NCI-H446 (cell line): ENCODE measurements around the gene VNN1.
"Not testable (repeated sequence)": the region's sequence is repeated elsewhere in the genome, so short reads cannot be mapped to it uniquely, and the experiment has no call there.

Experiments
- DNase-seq, 2 experiments: peaks; one replicate each; lab custom pipeline; 2025; lab: John Stamatoyannopoulos, UW

Gene VNN1

GRCh38 chr6:132669690-132670291, 44.1 kb downstream of the VNN1 start:
- DNase-seq: peak; percentile 0 to 41

DNA sequence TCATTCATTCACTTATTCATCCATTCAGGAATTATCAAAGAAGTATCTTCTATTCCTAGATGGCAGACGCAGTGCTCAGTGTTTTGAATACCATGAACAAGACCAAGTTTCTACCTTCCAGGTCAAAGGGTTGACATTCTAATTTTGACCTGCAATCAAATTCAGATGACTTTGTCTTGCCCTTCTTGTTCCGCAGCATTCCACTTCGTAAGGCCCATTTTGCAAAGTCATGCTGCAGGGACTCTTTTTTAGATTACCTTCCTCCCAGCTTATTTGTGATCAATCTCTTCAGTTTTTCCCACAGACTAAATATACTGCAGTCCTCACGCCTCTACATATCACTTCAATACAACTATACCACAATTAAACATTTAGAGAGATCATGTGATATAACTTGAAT, 47.7 kb downstream of the VNN1 start:
- DNase-seq: no peak

DNA sequence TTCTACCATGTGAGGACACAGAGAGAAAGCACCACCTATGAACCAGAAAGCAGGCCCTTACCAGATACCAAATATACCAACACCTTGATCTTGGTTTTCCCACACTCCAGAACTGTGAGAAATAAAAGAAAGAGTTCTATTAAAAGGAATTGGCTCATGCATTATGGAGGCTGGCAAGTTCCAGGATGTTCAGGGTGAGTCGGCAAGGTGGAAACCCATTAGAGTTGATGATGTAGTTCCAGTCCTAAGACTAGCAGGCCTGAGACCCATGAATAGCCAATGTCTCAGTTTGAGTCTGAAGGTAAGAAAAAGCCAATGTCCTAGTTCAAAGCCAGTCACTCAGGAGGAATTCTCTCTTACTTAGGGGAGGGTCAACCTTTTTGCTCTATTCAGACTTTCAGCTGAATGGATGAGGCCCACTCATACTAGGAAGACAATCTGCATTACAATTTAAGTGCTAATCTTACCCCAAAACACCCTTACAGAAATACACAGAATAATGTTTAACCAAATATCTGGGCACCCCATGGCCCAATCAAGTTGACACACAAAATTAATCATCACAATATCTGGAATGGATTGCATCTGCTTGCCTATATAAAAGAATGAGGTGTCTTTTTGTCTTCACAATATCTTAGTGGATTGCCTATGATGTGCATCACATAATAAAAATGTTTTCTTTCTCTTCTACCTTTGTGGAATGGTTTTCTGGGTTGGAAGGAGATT, 49.4 kb downstream of the VNN1 start:
- no peak for DNase-seq

DNA sequence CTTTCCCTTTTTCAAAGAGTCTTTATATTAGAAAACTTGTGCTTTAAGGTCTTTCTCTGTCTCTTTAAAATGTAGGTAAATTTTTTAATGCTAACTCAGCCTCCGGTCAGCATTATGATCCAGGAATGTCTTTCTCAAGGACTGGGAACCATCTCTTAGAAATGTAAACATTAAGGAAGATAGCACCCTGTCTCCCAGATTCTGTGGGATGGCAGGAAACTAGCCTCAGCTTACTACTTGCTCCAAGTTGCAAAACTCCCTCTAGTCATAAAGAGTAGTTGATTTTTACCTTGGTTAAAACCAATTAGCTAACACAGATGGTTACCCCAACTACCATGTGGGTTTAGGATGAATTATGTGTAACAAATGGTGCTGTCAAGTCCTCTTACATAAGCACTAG, 50.2 kb downstream of the VNN1 start:
- no peak for DNase-seq

- no peak for DNase-seq
Observed at GRCh38 chr6:132661906-132662305, 51.9 kb downstream of the VNN1 start.

DNA sequence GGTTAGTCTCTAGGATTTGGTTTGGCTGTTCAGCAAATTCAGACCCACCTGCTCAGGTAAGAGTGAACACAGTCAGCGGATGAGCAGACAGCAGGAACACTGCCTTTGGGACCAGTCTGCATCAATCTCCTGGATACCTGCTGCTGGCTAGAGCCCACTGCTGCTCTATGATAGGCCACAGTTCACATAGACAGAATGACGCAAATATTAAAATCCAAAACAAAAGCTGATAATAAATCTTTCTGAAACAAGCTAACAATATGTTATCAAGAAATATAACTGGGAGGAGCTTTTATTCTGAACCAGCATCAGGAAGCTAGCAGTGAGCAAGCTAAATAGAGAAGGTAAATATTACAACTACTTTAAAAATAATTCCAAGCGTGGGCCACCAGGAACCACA, 54.8 kb downstream of the VNN1 start, which contains the start of gene TAAR1:
TSS of gene TAAR1 (minus strand) at position 101 of the 400 bp plus-strand sequence. CDS start 13,179 bp downstream, outside the sequence.
- no peak for DNase-seq

GRCh38 chr6:132651062-132651461, 62.8 kb downstream of the VNN1 start:
- no peak for DNase-seq

GRCh38 chr6:132650429-132650828, 63.4 kb downstream of the VNN1 start:
- DNase-seq: no peak

DNA sequence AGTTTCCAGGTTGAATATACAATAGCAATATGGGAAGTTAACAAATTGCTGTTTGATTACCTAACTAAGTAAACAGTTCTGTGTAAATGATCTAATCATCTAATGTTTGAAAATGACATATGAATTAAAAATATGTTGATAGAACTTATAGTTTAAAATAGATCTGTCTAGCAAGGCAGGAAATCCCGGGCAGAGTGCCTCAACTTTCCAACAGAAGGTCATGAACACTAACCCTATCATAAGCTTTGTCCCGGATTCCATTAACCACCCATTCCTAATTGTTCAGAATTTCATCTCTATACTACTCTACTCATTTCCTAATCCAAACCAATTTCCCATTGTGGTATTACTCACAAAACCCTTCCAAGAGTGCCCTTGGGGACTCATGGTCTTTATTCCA, 65.0 kb downstream of the VNN1 start:
- no peak for DNase-seq

DNA sequence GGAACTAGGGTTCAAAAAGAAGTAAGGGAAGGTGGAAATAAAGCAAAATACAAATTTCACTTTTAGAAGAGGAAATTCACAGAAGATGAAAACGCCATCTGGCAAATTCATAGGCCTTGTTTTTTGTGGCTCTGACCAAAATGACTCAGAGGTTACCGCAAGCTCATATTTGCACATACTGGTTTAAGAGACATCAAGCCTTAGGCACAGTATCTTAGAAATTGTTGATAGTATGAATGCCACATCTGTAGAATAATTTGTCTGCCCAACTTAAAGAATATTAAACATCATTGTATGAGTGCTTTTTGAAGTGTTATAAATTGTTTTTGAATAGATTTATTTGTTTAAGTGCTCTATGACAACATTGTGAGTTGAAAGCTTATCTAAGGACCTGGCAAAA, 65.5 kb downstream of the VNN1 start:
- DNase-seq: no peak

GRCh38 chr6:132643547-132643946, 70.3 kb downstream of the VNN1 start:
- DNase-seq: no peak

- not testable (repeated sequence) for DNase-seq
Observed at GRCh38 chr6:132637135-132637534, 76.7 kb downstream of the VNN1 start.

GRCh38 chr6:132635906-132636305, 77.9 kb downstream of the VNN1 start:
- not testable (repeated sequence) for DNase-seq

GRCh38 chr6:132635288-132635687, 78.6 kb downstream of the VNN1 start:
- DNase-seq: not testable (repeated sequence)

- DNase-seq: no peak
Observed at GRCh38 chr6:132634796-132635195, 79.1 kb downstream of the VNN1 start.

DNA sequence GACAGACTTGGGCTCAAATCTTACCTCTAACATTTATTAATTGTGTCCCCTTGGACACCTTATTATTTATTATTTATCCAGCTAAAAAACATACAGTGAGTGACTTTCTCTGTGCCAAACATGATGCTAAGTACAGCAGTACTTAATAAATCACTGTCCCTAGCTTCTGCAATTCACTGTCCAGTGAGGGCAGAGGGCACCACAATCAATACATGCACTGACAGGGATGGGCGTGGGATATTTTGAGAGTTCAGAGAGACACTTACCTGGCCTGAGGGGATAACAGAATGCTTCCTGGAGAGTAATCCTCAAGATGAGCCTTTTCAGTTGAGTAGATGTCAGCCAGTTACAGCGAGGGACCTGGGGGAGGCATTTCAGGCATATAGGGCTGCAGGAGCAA, 80.5 kb downstream of the VNN1 start:
- no peak for DNase-seq
